HG03565 (cell line): ENCODE results near the gene FAM171A2.

ENCODE experiments used
- ATAC-seq: cut with Tn5 transposase; IDR thresholded peaks from one replicate; pipeline ENCODE4 v1.9.1; 2021; ENCODE audit warnings: mild to moderate bottlenecking, moderate library complexity; ENCODE audit not compliant: unreplicated experiment

FAM171A2 gene

GRCh38 chr17:44324092-44324570 is 39.5 kb downstream of the FAM171A2 start:
- peak; percentile 0 for ATAC-seq

- no peak for ATAC-seq
These were observed 40.1 kb downstream of the FAM171A2 start for GRCh38 chr17:44323359-44324091.

DNA sequence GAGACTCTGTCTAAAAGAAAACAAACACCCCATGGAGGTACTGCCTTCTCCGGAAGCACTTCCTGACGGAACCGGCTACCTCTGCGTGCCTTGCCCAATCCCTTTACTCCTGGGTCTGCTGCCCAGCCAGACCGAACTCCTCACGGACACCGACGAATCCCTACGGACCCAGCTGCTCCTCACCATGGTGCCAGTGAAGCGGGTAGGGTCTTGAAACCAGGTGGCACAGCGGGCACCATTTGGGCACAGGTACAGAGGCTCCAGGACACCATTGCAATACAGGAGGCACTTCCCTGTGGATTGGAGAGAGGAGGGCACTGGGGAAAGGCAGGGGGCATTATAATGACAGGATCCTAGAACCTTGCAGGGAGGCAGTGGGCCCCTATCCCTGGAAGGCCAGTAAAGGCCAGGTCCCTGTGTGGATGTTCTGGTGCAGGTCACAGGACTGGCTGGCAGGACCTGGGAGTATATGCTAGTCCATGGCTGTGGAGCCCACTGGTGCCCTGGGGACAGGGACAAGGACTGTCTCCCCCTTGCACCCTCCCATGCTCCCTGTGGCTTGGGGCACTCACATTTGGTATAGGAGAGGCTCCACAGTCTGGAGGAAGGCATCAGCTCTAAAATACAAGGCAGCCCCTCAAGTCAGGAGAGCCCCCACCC is 41.3 kb downstream of the FAM171A2 start:
- no peak for ATAC-seq

- ATAC-seq, result no peak
These were observed 42.2 kb downstream of the FAM171A2 start for GRCh38 chr17:44321246-44322120.

GRCh38 chr17:44320066-44320465 is 43.6 kb downstream of the FAM171A2 start:
- ATAC-seq, result no peak

DNA sequence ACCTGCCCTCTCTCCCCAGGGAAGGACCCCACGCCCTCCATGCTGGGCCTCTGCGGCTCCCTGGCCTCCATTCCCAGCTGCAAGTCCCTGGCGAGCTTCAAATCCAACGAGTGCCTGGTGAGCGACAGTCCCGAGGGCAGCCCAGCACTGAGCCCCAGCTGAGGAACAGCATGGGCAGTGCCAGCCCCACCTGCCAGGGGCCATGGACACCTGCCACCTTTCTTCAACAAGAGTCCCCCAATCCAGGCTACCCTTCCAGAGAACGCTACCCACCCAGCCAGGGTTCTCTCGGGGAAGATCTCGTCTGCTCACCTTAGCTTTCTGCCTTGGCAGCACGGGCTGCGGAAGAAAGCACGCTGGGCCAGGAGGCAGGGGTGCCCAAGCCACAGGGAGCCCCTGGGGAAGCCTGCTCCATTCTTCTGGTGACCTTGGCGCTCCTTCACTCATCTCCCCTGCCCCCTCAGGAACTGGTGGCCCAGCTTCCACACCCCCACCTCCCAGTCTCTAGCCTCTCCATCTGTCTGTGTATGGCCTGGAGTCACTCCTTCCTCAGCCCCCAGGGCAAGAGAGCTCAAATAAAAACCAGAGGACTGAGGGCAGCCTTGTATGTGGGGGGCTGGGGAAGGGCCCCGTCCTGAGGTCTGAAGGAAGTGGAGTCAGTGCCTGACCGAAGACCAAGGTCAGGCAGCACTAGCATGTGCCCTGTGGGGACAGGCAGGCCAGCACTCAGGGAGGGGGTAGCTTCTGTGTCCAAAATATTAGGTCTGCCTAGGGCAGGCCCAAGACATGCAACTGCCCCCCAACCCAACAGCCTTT is 45.4 kb downstream of the FAM171A2 start:
- ATAC-seq, result no peak

DNA sequence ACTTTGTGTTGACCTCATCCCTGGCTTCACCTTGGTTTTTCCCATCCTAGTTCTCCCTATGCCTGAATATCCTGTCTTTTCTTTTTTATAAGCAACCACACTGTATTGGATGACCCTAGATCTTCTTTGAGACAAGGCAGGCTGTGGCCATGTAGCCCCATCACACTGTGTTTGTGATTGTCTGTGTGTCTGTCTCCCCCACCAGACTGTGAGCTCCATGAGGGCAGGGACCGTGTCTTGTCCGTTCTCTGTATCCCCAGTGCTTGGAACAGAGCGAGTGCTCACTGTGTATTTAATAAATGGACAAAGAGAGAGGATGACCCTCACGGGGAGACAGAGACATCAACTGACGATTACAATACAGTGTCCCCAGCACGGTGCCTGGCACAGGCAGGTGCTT is 46.1 kb downstream of the FAM171A2 start:
- no peak for ATAC-seq

DNA sequence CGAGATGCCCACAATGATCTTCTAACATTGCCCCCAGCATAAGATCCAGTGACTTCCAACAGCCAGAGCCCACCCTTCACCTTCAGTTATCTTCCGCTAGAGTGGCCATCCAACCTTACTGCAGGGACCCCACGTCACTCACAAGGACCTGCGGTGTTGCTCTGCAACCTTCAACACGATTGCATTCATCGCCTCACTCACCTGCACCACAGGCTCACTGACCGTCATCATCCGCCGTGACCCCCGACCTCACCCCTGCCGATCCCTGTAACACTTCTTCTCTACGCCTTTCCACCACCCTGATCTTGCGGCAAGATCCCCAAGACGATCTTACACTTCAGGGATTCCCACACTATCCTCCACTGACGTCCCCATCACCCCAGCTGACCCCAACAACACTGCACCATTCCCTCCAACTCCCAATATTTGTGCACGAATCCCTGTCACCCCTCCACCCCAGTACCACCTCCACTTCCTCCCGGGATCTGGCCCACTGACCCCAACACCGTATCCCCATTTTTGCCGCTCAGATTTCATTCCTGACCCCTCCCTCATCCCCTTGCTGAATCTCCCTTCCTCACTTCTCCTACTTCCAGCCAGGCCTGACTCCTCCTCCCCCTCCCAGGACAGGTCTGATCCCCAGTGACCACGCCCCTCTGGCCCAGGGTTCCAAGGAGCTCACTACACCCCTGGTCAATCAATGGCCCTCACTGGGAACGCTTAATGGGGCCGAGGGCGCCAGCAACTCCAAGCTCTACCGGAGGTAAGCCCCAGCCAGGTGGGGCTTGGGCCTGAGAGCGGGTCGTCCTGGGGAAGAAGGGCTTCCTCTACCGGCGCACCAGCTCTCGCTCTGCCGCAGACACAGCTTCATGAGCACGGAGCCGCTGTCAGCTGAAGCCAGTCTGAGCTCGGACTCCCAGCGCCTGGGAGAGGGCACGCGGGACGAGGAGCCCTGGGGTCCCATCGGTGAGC is 47.6 kb downstream of the FAM171A2 start:
- no peak for ATAC-seq

GRCh38 chr17:44314869-44315661 is 48.6 kb downstream of the FAM171A2 start:
- ATAC-seq, result no peak

- ATAC-seq, result no peak
These were observed 49.2 kb downstream of the FAM171A2 start for GRCh38 chr17:44314524-44314868.

GRCh38 chr17:44314031-44314430 is 49.6 kb downstream of the FAM171A2 start:
- ATAC-seq, result no peak

DNA sequence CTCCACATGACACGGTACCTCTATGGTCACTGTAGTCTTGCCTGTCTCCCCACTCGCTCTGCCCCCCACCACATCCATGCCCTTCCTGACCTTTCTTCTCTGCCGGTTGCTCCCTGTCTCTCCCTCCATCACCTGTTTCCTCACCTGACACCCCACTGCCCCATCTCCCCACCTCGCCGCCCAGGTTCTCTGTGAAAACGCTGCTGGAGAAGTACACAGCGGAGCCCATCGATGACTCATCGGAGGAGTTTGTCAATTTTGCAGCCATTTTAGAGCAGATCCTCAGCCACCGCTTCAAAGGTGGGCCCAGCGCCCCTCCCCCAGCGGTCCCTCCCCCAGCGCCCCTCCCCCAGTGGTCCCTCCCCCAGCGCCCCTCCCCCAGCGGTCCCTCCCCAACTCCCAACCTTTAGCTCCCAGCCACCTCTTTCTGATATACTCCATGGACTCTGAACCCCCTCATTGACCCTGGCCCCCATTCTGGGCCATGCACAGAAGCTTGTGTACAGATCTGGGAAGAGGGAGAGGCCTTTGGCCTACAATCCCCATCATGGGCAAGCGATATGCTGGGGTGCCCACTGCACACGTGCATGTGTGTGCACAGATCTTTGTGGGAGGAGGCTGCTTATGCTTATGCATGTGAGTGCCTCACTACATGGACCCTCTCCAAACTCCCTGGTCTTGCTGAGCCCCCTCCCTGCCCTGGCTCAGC is 51.1 kb downstream of the FAM171A2 start:
- ATAC-seq, result no peak

- no peak for ATAC-seq
These were observed 52.0 kb downstream of the FAM171A2 start for GRCh38 chr17:44311562-44312181.

GRCh38 chr17:44310609-44311376 is 52.9 kb downstream of the FAM171A2 start:
- ATAC-seq, result no peak

DNA sequence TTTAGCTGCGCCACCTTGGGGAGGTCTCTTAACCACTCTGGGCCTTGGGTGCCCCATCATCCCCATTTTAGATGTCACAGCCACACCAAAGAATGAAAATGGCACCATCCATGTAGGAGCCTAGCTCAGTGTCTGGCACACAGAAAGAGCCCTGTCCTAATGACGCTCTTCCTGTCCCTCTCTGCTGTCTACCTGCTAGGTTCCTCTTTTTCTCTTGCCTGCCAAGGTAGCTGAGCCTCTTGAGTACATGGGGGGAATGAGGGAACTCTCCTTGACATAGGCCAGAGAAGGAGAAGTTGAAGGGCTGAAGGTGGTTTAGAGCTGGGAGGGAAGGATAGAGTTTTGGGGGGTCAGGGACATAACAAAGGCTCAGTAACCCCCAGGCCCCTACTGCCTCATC is 53.5 kb downstream of the FAM171A2 start:
- ATAC-seq, result no peak

- no peak for ATAC-seq
These were observed 54.2 kb downstream of the FAM171A2 start for GRCh38 chr17:44309472-44309871.

DNA sequence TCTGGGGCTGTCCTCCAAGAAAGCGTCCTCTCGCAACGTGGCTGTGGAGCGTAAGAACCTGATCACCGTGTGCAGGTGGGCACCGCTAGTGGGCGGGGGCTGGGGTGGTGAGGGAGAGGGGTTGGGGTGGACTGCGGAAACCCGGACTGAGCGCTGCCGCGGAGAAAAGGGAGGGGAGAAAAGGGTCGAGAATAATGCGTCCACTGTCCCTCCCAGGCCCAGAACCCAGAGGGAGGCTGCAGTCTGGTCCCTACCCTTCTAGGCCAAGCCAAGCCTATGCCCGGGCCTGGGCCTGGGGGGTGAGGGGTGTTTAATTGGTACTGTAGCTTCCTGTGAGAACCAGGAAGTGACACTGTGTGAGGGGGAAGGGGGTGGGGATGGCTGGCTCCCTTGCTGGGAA is 54.8 kb downstream of the FAM171A2 start:
- ATAC-seq, result no peak
